DND-41 (cell line): ENCODE measurements around the gene MSX2.

Experiments
- EZH2 ChIP-seq: IDR thresholded peaks from 3 replicates; pipeline ENCODE4 v1.6.1; 2012; ENCODE audit warnings: borderline replicate concordance, low read depth, mild to moderate bottlenecking, moderate library complexity, low read length, inconsistent platforms; ENCODE audit not compliant: severe bottlenecking
- TF ChIP-seq, protein P1 (sequence below): IDR thresholded peaks from 2 replicates; pipeline ENCODE4 v1.5.1; 2012; ENCODE audit warnings: borderline replicate concordance, low read length, moderate library complexity, mild to moderate bottlenecking; ENCODE audit not compliant: poor library complexity, severe bottlenecking; ENCODE audit errors: extremely low read depth

- TF ChIP-seq, protein P1, sequence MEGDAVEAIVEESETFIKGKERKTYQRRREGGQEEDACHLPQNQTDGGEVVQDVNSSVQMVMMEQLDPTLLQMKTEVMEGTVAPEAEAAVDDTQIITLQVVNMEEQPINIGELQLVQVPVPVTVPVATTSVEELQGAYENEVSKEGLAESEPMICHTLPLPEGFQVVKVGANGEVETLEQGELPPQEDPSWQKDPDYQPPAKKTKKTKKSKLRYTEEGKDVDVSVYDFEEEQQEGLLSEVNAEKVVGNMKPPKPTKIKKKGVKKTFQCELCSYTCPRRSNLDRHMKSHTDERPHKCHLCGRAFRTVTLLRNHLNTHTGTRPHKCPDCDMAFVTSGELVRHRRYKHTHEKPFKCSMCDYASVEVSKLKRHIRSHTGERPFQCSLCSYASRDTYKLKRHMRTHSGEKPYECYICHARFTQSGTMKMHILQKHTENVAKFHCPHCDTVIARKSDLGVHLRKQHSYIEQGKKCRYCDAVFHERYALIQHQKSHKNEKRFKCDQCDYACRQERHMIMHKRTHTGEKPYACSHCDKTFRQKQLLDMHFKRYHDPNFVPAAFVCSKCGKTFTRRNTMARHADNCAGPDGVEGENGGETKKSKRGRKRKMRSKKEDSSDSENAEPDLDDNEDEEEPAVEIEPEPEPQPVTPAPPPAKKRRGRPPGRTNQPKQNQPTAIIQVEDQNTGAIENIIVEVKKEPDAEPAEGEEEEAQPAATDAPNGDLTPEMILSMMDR: no peak
- no peak for TF ChIP-seq EZH2
Observed at GRCh38 chr5:174734571-174735497, 10.5 kb downstream of the MSX2 start.
